ENCODE data around the gene ZNF653. TPM values are rescaled to one million over a fixed set of nuclear protein-coding genes. Genes with fewer than 3 reads are reported as not detected.

The ZNF653 gene
- total RNA-seq, 2 experiments from 2014 or later: 7.4 to 7.5 TPM

DNA sequence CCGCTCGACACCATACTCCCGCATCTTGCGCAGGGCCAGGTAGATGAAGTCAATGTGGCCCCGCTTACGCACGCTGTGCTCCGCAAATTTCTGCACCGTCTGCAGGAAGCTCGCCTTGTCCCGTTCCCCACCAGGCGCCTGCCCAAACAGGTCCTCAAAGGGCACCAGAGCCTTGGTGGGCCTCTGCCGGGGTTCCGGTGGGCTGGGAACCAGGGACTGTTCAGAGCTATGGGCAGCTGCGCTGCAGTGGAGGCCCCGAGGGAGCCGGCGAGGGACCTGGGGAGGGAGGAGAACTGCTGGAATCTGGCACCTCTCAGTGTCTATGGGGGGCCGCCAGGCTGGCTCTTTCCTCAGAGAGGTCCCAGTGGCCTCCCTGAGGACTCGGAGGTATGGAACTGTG lies 8.3 kb upstream of the ZNF653 start:
- Histone ChIP-seq H3K4me1 (ENCODE audit: insufficient read depth, low read length) (no peaks in the 10 kb centered on the region), H3K27me3 (ENCODE audit: control insufficient read depth in 1 of 2, insufficient read depth in 2 of 2, low read length in 2 of 2) (no peaks in the 10 kb centered on the region), H3K27ac (ENCODE audit: low read depth in 1 of 2, low read length in 2 of 2) (no peak overlapping the region), H3K36me3 (ENCODE audit: insufficient read depth, low read length) (peaks cover 25% of the 10 kb centered on the region), H3K9me3 (ENCODE audit: control insufficient read depth in 1 of 2, insufficient read depth in 1 of 2, low read length in 2 of 2) (no peaks in the 10 kb centered on the region), H3K4me3 (ENCODE audit: low read length) (no peak overlapping the region)
- H3K9me3 Mint-ChIP-seq: no peaks in the 10 kb centered on the region
- H3K27me3 Mint-ChIP-seq: no peaks in the 10 kb centered on the region
- no peaks in the 10 kb centered on the region for H3K4me1 Mint-ChIP-seq (ENCODE audit: low read depth)
- ATAC-seq (ENCODE audit: poor library complexity) (no peak), DNase-seq (no peak)
- TF ChIP-seq, protein P1, sequence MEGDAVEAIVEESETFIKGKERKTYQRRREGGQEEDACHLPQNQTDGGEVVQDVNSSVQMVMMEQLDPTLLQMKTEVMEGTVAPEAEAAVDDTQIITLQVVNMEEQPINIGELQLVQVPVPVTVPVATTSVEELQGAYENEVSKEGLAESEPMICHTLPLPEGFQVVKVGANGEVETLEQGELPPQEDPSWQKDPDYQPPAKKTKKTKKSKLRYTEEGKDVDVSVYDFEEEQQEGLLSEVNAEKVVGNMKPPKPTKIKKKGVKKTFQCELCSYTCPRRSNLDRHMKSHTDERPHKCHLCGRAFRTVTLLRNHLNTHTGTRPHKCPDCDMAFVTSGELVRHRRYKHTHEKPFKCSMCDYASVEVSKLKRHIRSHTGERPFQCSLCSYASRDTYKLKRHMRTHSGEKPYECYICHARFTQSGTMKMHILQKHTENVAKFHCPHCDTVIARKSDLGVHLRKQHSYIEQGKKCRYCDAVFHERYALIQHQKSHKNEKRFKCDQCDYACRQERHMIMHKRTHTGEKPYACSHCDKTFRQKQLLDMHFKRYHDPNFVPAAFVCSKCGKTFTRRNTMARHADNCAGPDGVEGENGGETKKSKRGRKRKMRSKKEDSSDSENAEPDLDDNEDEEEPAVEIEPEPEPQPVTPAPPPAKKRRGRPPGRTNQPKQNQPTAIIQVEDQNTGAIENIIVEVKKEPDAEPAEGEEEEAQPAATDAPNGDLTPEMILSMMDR (IDR thresholded peaks at IDR 0.05): no peak
- ChIA-PET POLR2A (no interaction called here), CTCF (no interaction called here)
- intact Hi-C loops (cut with DNase I, micrococcal nuclease): no loop called here
- no peak overlapping the region for H3K27ac Mint-ChIP-seq
- peaks cover 53% of the 10 kb centered on the region for H3K36me3 Mint-ChIP-seq (ENCODE audit: low read depth)
- H3K4me3 Mint-ChIP-seq: no peak overlapping the region

DNA sequence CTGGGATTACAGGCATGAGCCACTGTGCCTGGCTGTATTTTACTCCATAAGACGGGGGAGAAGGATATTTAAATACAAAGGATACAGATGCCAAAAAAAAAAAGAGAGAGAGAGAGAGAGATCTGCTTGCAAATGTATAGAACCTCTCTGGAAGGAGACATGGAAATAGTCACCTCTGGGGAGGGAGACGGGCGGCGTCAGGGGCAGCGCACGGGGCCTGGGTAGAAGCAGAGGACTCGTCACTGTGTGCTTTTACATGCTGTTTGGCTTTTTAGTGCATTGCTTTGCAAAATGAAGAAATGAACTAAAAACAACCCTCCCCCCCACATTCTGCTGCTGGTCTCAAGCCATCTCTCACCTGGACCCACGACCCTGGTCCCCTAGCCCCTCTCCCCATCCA lies 4.8 kb upstream of the ZNF653 start:
- Histone ChIP-seq H3K4me3 (ENCODE audit: low read length) (no peak overlapping the region), H3K36me3 (ENCODE audit: insufficient read depth, low read length) (peaks cover 9% of the 10 kb centered on the region), H3K4me1 (ENCODE audit: insufficient read depth, low read length) (peaks cover 11% of the 10 kb centered on the region), H3K27me3 (ENCODE audit: control insufficient read depth in 1 of 2, insufficient read depth in 2 of 2, low read length in 2 of 2) (no peaks in the 10 kb centered on the region), H3K9me3 (ENCODE audit: control insufficient read depth in 1 of 2, insufficient read depth in 1 of 2, low read length in 2 of 2) (no peaks in the 10 kb centered on the region), H3K27ac (ENCODE audit: low read depth in 1 of 2, low read length in 2 of 2) (no peak overlapping the region)
- TF ChIP-seq, protein P1 (IDR thresholded peaks at IDR 0.05): no peak
- no peak overlapping the region for H3K4me3 Mint-ChIP-seq
- intact Hi-C loops (cut with DNase I, micrococcal nuclease): no loop called here
- H3K36me3 Mint-ChIP-seq (ENCODE audit: low read depth): peaks cover 37% of the 10 kb centered on the region
- ATAC-seq (ENCODE audit: poor library complexity) (no peak), DNase-seq (no peak)
- H3K9me3 Mint-ChIP-seq: no peaks in the 10 kb centered on the region
- POLR2A ChIA-PET: no interaction called here
- peaks cover 6% of the 10 kb centered on the region for H3K4me1 Mint-ChIP-seq (ENCODE audit: low read depth)
- no peak overlapping the region for H3K27ac Mint-ChIP-seq
- H3K27me3 Mint-ChIP-seq: no peaks in the 10 kb centered on the region
- CTCF ChIA-PET: no interaction called here

DNA sequence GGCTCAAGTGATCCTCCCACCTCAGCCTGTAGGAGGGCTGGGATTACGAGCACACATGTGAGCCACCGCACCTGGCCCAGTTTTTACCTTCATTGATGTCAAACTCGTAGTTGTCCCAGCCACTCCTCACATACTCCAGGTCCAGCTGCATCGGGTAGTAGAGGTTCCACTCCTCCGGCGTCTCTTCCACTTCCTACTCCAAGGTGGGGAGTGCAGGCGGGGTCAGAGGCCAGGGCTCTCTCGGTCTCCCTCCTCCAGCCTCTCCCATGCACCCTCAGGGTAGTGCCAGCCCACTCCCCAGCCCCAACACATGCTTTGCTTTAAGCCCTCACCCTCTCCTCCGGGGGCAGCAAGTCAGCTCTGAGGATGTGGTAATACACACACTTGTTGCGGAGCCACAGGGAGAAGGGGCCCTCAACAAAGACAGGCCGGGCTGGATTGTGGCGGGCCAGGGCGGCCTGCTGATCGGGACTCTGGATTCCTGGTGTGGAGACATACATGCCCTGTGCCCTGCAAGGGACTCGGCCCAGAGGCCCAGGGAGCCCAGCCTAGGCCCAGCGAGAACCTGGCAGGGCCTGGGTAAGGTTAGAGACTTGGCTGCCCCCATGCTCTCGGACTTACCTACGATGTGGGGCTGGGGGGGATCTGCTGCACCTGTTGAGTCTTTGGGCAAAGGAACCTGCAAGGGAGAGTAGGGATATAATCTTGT lies 1.9 kb upstream of the ZNF653 start:
- no peak overlapping the region for H3K4me3 ChIP-seq (ENCODE audit: low read length)
- Mint-ChIP-seq H3K27ac (peak overlapping the region; percentile 53), H3K9me3 (no peaks in the 10 kb centered on the region), H3K27me3 (no peaks in the 10 kb centered on the region), H3K4me1 (ENCODE audit: low read depth) (peaks cover 14% of the 10 kb centered on the region), H3K36me3 (ENCODE audit: low read depth) (peaks cover 36% of the 10 kb centered on the region), H3K4me3 (peak overlapping the region; percentile 97)
- DNase-seq (no peak), ATAC-seq (ENCODE audit: poor library complexity) (no peak)
- H3K36me3 ChIP-seq (ENCODE audit: insufficient read depth, low read length): peaks cover under 1% of the 10 kb centered on the region
- no peak overlapping the region for H3K27ac ChIP-seq (ENCODE audit: low read depth in 1 of 2, low read length in 2 of 2)
- TF ChIP-seq, protein P1 (IDR thresholded peaks at IDR 0.05): no peak
- intact Hi-C loops (cut with DNase I, micrococcal nuclease): loop anchor here (1.0 to 10.0 kb wide), 4 partner anchors 20 to 1187 kb away; partner anchors contain the start of genes EPOR (in 1 of the 2), FBXW9 (in 1 of the 2) and SWSAP1 (in 1 of the 2)
- H3K27me3 ChIP-seq (ENCODE audit: control insufficient read depth in 1 of 2, insufficient read depth in 2 of 2, low read length in 2 of 2): no peaks in the 10 kb centered on the region
- CTCF ChIA-PET: no interaction called here
- POLR2A ChIA-PET: interaction anchor here (1.2 kb wide), 1 partner anchor 10 kb away, joined by 3 read pairs; no protein-coding TSS in a partner anchor
- peaks cover 20% of the 10 kb centered on the region for H3K4me1 ChIP-seq (ENCODE audit: insufficient read depth, low read length)
- H3K9me3 ChIP-seq (ENCODE audit: control insufficient read depth in 1 of 2, insufficient read depth in 1 of 2, low read length in 2 of 2): no peaks in the 10 kb centered on the region

Data from CD4-positive, alpha-beta T cell (primary cell).